Measurements from ENCODE around the gene SMYD1.

SMYD1 gene

DNA sequence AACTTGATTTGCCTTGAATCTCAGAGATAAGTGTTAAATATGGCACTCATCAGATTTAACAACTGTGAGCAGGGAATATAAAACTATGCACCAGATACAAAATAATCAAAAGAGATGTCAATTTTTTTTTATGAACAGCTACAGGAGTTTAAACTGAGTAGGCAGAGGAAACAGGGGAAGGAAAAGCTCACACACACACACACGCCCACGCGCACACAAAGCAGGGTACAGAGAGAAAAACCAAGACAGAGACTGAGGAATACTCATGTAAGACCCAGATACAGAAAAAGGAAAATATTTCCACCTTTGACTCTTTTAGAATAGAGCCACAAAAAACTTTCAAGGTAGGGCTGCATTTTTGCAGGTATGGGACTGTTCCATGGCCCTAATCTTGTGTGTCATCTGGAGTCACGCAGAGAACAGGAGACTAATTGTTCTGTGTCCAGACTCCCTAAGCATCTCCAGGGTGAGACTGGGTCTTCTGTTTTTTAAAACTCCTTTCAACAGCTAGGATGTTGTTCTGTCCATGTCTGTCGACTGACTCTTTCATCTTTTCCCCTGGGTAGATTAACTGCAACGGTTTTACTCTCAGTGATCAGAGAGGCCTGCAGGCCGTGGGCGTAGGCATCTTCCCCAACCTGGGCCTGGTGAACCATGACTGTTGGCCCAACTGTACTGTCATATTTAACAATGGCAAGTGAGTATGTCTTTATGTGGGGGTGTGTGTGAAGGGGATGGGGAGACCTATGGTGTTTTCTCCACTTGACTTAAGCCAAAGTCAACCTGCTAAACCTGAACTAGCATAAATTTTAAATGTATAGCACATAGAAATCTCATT, 23.0 kb downstream of the SMYD1 start:
- no peak for DNase-seq

DNA sequence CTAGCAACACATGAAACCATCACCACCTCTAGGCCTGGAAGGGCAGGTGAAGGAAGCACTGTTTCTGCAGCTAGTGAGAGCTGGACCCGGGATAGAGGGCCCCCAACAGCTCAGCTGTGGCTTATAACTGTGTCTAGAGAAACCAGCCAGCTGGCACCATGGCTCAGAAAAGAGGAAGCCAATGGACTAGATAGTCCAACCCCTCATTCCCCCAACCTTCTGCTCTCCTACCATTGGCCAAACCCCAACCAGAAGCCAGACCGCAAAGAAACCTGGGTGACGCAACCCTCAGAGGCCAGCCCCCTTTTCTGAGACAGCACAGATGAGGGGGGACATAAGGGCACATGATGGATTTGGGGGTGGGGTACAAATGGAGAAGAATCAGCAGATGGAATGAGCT, 24.3 kb downstream of the SMYD1 start:
- no peak for DNase-seq

DNA sequence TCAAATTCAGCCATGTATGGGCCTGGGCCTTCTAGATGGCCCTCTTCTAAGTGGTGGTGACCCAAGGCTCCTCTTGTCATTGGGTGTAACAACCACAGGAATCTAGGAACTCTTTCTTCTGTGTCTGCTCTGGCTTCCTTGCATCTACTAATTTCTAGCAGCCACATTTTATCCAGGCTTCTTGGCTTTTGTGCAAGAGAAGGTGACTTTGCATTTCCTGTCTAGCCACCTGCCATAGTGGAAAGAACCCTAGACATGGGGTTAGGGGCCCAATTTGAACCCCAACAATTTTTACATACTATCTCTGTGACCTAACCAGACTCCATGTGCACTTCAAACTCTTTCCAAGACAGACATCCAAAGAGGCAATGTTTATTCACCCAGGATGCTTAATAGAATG, 25.1 kb downstream of the SMYD1 start:
- no peak for DNase-seq

- DNase-seq = no peak
Observed at GRCh38 chr2:88095022-88095421, 27.4 kb downstream of the SMYD1 start.

DNA sequence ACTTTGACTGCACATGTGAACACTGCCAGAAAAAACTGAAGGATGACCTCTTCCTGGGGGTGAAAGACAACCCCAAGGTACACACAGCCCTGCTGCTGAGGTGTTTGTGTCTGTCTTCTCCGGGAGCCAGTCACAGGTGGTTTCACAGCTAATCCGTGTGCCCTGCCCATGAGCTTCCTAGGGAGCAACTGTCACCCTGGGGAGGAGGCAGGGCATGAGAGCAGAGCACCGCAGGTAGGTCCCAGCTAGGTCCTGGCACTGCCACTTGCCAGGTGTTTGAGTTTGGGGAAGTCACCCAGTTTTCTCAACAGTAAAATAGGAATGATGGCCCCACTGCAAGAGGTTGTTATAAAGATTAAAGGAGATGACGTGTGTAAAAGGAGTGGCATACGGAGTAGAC, 29.1 kb downstream of the SMYD1 start:
- DNase-seq = no peak

GRCh38 chr2:88097192-88097591, 29.6 kb downstream of the SMYD1 start:
- DNase-seq = no peak

DNA sequence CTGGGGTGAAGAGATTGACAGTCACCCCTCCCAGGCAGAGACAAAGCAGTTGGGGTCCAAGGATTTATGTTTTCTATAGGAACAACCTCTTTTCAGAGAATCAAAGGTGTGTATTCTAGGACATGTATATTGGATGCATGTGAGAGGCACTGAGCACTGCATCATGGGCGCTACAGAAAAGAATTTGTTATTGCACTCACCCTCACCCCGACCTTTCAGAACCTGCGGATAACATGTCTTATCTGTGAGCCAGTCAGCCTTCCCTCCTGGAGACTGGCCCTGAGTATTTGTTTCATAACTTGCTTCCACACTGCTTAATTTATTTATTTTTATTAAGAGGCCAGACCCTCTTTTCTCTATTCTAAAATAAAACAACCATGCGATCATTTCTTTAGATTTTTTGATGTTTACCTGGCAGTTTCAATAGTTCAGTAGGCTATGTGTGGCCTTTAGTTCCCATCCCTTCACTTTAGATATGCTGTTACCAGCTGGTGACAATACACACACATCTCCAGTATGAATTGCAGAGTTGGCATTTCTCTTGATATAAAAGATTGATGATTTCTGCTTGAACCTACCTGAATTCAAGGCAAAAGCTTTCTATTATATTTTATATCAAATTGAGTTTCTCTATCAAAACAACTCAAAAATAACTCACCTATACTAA, 30.4 kb downstream of the SMYD1 start:
- no peak for DNase-seq

- no peak for DNase-seq
Observed at GRCh38 chr2:88098558-88098900, 30.9 kb downstream of the SMYD1 start.

DNA sequence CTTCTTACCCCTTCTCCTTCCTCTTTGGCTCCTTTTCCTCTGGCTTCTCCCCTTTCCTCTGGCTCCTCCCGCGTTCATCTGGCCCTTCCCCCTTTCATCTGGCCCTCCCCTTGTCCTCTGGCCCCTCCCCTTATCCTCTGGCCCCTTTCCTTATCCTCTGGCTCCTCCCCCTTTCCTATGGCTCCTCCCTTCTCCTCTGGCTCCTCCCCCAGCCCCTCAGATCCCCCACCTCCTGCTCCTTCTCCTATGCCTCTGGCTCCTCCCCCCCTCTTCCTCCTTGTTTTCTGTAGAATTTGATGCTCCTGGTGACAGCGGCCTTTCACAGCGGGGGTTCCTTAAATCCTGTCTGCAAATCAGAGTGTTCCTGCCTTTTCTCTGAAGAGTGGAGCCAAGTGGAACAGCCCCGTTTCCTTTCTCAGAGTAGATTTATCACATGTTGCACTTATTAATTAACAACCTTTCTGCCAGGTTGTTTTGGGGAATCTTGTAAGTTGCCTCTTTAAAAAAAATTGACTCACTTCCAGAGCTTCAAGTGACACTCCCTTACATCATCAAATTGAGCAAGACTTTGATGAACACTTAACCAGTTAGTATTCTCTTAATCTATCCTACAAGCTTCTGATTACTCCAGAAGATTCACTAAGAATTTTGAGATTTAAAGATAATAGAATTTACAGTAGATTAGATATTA, 32.3 kb downstream of the SMYD1 start:
- DNase-seq = no peak

DNA sequence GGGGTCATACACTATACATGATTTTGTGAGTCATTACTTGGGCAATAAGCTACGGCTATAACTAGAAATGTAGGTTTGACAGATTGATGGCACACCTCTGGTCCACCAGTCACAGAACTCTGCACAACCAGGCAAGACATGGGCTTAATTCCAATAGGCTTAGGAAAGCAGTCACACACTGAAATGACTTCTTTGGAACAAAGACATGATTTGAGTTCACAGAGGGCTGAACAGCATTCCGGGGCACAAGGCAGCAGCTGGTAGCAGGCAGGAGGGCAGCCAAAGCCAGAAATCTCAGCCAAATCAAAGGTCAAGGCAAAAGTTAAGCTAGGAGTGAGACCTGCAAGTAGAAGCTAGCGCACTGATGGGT, 32.8 kb downstream of the SMYD1 start:
- DNase-seq = no peak

DNA sequence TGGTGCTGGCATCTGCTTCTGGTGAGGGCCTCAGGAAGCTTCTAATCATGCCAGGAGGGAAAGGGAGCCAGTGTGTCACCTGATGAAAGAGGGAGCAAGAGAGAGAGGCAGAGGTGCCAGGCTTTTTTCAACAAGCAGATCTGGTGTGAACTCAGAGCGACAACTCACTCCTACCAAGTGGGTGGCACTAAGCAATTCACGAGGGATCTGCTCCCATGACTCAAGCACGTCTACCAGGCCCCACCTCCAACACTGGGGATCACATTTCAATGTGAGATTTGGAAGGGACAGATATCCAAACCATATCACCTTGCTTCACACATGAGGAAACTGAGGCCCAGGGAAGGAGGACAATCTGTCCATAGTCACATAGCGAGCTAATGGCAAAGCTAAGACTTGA, 41.2 kb downstream of the SMYD1 start:
- no peak for DNase-seq

DNA sequence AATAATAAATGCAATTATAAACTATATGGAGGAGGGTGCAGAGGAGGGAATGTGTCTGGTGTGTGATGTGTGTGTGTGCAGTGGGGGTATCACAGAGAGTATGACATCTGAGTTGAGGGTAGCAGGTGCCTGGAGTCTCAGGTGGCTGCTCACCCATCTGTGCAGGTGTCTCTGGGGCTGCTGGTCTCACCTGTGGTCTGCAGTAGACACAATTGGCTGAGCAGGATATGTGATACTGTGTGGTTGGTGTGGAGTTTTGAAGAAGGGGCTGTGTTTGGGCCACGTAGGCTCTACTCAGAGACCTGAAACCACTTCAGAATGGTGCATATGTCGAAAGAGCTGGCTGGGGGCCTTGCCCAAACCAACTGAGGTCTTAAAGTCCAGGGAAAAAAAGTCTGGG, 43.2 kb downstream of the SMYD1 start:
- DNase-seq = no peak

GRCh38 chr2:88113069-88113468, 45.4 kb downstream of the SMYD1 start:
- DNase-seq = no peak

- no peak for DNase-seq
Observed at GRCh38 chr2:88114889-88115288, 47.3 kb downstream of the SMYD1 start.

GRCh38 chr2:88115825-88116518, 48.3 kb downstream of the SMYD1 start:
- no peak for DNase-seq

- no peak for DNase-seq
Observed at GRCh38 chr2:88116669-88117432, 49.2 kb downstream of the SMYD1 start.

DNA sequence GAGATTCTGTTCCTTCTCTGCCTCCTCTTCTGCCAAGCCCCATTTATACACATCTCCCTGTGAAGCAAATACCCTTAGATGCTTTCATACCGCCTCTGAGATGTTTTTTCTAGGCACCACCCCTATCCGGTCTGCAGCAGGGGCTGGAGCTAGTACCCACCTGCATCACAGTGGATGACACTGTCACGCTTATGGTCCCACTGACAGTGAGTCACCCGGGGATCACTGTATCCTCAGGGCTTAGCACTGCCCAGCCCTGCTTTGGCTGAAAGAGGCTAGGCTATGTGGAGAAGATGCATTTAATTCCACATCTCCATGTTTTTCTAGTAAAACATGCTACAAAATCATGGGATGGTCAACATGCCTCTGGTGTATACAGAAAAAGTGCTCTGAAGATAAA, 50.3 kb downstream of the SMYD1 start:
- no peak for DNase-seq

GRCh38 chr2:88121678-88122077, 54.1 kb downstream of the SMYD1 start:
- no peak for DNase-seq

GRCh38 chr2:88122141-88122884, 54.7 kb downstream of the SMYD1 start:
- DNase-seq = no peak

DNA sequence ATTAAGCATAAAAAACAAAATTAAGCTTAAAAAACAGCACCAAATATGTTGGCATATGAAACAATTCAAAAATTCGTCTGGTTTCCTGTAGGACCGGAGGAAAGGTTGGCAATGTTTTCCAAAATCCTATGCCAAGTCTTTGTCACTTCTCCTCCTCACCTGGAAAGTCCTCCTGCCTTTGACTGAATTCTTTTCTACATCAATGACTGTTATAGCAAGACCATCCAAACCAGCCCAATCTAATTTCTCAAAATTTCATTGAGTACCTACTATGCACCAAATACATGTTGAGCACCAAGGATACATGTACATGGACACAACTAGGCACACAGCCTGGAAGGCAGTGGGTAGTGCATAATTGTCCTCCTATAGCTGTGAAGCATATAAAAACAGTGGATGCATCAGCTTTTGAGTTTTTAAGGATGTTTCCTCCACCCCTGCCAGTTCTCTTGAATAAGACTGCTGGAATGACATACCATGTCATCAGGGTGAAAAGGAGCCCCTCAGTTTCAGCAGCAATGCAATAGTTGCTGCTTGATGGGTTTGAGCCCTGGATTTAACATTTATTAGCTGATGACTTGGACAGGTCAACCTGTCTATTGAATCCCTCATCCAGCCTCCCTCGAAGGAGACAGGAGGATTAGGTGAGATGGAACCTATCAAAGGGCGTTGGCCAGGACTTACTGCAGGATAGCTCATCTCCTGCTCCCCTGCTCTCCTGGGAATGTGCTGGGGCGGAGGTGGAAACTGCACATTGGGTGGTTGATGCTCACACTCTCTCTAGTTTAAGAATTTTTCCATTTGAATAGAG, 55.7 kb downstream of the SMYD1 start:
- DNase-seq = no peak

Data from activated CD8-positive, alpha-beta memory T cell treated with anti-CD3 and anti-CD28 coated beads, Interleukin-2, amount 50 U/mL, for 48 hours (primary cell).